ENCODE results near the gene CACHD1.
A peak's percentile ranks its signal among the peaks of the same experiment; 100 is the strongest.

The CACHD1 gene

DNA sequence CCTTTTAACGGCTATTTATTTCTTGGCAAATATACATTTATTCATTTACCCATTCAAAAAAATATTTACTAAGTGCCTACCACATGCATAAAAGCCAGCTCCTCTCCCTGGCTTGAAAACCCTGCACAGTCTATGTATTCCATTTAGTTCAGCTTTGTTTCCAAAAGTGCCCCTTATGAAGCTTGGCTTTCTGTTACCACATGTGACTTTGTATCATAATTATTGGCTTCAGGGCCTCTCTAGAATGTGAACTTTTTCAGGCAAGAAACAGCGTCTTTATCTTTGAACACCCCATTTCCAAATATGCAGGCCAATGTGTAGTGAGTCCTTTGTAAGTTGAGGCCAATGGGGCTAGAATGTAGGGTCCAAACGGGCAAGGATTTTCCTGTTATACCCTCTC is 69.4 kb downstream of the CACHD1 start:
- TF ChIP-seq, protein P1, sequence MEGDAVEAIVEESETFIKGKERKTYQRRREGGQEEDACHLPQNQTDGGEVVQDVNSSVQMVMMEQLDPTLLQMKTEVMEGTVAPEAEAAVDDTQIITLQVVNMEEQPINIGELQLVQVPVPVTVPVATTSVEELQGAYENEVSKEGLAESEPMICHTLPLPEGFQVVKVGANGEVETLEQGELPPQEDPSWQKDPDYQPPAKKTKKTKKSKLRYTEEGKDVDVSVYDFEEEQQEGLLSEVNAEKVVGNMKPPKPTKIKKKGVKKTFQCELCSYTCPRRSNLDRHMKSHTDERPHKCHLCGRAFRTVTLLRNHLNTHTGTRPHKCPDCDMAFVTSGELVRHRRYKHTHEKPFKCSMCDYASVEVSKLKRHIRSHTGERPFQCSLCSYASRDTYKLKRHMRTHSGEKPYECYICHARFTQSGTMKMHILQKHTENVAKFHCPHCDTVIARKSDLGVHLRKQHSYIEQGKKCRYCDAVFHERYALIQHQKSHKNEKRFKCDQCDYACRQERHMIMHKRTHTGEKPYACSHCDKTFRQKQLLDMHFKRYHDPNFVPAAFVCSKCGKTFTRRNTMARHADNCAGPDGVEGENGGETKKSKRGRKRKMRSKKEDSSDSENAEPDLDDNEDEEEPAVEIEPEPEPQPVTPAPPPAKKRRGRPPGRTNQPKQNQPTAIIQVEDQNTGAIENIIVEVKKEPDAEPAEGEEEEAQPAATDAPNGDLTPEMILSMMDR (IDR thresholded peaks at IDR 0.05; ENCODE audit: low read depth, low read length), result no peak
- no peak for DNase-seq (ENCODE audit: extremely low read depth, low read depth)

- TF ChIP-seq, protein P1 (IDR thresholded peaks at IDR 0.05; ENCODE audit: low read depth, low read length), result no peak
- no peak for DNase-seq (ENCODE audit: extremely low read depth, low read depth)
These were observed 69.9 kb downstream of the CACHD1 start for GRCh38 chr1:64539781-64540218.

DNA sequence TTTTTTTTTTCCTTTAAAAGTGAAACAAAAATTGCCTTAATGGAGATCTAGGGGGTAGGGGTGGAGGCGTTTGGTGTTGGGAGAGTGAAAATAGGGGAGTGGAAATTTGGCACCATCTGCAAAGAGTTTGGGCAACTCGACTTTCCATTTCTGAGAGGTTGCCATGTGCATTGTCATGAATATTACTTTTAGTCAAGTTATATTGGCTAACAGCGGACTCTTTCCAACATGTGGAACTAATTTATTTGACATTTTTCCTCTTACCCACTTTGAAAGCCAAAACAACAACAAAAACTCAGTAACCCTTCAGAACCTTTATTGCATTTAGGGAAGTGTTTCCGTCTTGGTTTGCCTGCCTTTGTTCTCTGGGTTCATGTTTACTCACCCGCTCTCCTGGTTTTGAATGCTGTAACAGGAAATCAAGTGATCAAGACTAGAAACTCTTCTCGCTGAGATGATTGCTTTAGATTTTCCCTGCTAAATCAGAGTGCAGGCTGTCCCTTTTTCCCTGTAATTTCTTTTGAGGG is 70.4 kb downstream of the CACHD1 start:
- TF ChIP-seq, protein P1 (IDR thresholded peaks at IDR 0.05; ENCODE audit: low read depth, low read length), result no peak
- DNase-seq (ENCODE audit: extremely low read depth, low read depth), result peak; percentile 46

DNA sequence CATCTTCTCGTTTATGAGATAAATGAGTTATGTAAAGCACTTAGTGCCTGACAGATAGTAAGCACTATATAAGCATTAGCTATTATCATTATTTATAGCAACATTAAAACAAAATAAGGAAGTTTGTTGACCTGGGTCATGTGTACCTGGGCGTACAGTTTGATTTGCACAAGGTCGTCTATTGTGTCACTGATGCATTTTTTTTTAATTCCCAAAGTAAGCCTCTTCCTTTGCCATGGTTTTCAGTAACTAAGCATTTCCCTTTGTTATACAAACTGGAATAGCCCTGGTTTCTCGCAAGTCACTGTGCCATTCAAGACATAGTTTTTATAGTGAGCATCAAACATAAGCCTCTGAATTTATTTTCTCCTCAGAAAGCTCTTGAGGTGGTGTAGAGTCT is 72.2 kb downstream of the CACHD1 start:
- DNase-seq (ENCODE audit: extremely low read depth, low read depth), result no peak
- TF ChIP-seq, protein P1 (IDR thresholded peaks at IDR 0.05; ENCODE audit: low read depth, low read length), result no peak

DNA sequence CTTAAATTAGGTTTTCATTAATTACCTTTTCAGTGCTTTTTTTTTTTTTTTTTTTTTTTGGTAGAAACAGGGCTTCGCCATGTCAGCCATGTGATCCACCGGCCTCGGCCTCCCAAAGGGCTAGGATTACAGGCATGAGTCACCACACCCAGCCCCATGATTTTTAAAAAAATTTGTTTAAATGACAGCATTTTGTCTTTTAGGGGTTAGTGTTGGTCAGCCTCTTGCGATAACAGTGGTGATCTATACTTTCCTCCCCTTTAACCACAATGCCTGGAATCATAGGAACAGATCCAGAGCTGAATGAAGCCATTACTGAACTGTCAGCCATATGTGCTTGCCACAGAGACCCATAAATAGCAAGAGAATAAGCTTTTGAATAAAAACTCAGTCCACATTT is 73.9 kb downstream of the CACHD1 start:
- no peak for DNase-seq (ENCODE audit: extremely low read depth, low read depth)
- TF ChIP-seq, protein P1 (IDR thresholded peaks at IDR 0.05; ENCODE audit: low read depth, low read length), result no peak

GRCh38 chr1:64545118-64545843 is 75.4 kb downstream of the CACHD1 start:
- no peak for DNase-seq (ENCODE audit: extremely low read depth, low read depth)
- TF ChIP-seq, protein P1 (IDR thresholded peaks at IDR 0.05; ENCODE audit: low read depth, low read length), result no peak

DNA sequence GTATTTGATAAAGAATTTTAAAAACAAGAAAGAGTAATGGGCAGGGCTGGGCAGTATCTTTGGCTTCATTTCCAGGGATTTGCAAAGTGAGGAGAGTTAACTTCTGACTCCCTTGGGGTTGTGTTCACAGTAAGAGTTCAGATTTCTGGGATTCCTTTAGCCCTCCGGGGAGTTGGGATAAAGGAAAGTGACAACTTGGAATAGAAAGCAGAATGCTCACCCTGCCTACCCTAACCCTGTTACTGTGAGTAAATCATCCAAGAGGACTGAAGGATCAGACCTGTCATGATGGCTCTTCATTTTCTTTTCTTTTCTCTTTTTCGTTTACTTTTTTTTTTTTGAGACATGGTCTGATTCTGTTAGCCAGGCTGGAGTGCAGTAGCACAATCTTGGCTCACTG is 76.1 kb downstream of the CACHD1 start:
- TF ChIP-seq, protein P1 (IDR thresholded peaks at IDR 0.05; ENCODE audit: low read depth, low read length), result no peak
- no peak for DNase-seq (ENCODE audit: extremely low read depth, low read depth)

All from AG09319 (cell line).